Measurements from ENCODE around the gene CACNA1C.

GRCh38 chr12:2344885-2345284 is 292.1 kb downstream of the CACNA1C start:
- no peak for TF ChIP-seq TCF12 (IDR thresholded peaks at IDR 0.05)
- no peak for TF ChIP-seq USF1 (IDR thresholded peaks at IDR 0.05; ENCODE audit: borderline replicate concordance, low read depth)
- TF ChIP-seq REST (IDR thresholded peaks at IDR 0.05; ENCODE audit: low read depth, low read length), result no peak
- TF ChIP-seq EP300 (IDR thresholded peaks at IDR 0.05; ENCODE audit: borderline replicate concordance in 1 of 2, low read depth in 1 of 2, low read length in 1 of 2), result no peak
- TF ChIP-seq POLR2AphosphoS5 (IDR thresholded peaks at IDR 0.05; ENCODE audit: low read depth, low read length), result no peak
- no peak for TF ChIP-seq ELF1 (IDR thresholded peaks at IDR 0.05)
- TF ChIP-seq NRF1 (IDR thresholded peaks at IDR 0.05; ENCODE audit: low read depth, low read length), result no peak
